ENCODE results near the gene SMPD3. TPM values are rescaled to one million over a fixed set of nuclear protein-coding genes. Genes with fewer than 3 reads are reported as not detected.

SMPD3 gene
- total RNA-seq, 1 experiment from 2014 or later: 1.4 TPM

DNA sequence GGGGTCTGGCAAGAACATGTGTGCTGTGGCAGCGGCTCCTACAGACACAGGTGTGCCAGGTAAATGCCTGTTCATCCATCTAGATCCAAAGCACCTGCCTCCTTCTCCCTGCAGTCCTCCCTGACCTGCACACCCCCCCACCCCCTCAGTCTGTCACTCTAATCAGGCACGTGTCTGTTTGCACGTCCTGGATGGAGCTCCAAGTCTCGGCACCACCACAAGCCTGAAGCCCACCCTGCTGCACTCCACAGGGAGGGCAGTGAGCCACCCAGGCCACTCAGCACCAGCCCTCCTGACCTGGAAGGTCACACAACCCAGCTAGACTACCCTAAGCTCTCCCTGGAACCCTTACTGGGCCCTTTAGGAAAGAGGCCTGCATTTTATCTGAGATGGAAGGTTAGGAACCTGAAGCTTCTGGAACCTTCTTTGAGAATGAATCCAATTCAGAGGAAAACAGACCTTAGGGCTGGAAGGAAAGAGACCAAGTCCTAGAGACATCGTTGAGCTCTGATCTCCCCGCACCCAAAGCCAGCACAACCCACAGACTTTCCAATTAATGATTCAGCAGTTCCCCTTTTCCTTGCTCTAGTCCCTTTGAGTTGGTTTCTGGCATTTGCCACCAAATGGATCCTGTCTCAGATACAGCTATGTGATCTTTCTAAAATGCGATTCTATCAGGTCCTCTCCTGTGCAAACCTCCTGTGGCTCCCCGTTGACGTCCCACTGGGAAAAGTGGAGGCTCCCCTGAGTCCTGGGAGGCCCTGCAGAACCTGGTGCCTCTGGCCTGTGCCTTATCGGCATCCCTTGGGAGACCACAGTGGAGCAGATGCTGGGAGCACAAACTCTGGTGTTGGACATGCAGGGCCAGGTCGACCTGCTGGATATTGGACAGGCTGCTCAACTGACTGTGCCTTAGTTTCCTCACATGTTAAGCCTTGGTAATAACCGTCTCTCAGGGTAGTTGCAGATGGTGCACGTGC, 69.6 kb downstream of the SMPD3 start:
- no peak for TF ChIP-seq ZNF423 (CRISPR knock-in tag; IDR thresholded peaks at IDR 0.05)
- TF ChIP-seq, protein P1, sequence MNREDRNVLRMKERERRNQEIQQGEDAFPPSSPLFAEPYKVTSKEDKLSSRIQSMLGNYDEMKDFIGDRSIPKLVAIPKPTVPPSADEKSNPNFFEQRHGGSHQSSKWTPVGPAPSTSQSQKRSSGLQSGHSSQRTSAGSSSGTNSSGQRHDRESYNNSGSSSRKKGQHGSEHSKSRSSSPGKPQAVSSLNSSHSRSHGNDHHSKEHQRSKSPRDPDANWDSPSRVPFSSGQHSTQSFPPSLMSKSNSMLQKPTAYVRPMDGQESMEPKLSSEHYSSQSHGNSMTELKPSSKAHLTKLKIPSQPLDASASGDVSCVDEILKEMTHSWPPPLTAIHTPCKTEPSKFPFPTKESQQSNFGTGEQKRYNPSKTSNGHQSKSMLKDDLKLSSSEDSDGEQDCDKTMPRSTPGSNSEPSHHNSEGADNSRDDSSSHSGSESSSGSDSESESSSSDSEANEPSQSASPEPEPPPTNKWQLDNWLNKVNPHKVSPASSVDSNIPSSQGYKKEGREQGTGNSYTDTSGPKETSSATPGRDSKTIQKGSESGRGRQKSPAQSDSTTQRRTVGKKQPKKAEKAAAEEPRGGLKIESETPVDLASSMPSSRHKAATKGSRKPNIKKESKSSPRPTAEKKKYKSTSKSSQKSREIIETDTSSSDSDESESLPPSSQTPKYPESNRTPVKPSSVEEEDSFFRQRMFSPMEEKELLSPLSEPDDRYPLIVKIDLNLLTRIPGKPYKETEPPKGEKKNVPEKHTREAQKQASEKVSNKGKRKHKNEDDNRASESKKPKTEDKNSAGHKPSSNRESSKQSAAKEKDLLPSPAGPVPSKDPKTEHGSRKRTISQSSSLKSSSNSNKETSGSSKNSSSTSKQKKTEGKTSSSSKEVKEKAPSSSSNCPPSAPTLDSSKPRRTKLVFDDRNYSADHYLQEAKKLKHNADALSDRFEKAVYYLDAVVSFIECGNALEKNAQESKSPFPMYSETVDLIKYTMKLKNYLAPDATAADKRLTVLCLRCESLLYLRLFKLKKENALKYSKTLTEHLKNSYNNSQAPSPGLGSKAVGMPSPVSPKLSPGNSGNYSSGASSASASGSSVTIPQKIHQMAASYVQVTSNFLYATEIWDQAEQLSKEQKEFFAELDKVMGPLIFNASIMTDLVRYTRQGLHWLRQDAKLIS (CRISPR knock-in tag; IDR thresholded peaks at IDR 0.05; ENCODE audit: borderline replicate concordance): no peak
- no peak for TF ChIP-seq CREM (CRISPR knock-in tag; IDR thresholded peaks at IDR 0.05)
- no peak for TF ChIP-seq EMX1 (CRISPR knock-in tag; IDR thresholded peaks at IDR 0.05)
- TF ChIP-seq, protein P2, sequence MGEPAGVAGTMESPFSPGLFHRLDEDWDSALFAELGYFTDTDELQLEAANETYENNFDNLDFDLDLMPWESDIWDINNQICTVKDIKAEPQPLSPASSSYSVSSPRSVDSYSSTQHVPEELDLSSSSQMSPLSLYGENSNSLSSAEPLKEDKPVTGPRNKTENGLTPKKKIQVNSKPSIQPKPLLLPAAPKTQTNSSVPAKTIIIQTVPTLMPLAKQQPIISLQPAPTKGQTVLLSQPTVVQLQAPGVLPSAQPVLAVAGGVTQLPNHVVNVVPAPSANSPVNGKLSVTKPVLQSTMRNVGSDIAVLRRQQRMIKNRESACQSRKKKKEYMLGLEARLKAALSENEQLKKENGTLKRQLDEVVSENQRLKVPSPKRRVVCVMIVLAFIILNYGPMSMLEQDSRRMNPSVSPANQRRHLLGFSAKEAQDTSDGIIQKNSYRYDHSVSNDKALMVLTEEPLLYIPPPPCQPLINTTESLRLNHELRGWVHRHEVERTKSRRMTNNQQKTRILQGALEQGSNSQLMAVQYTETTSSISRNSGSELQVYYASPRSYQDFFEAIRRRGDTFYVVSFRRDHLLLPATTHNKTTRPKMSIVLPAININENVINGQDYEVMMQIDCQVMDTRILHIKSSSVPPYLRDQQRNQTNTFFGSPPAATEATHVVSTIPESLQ (CRISPR knock-in tag; IDR thresholded peaks at IDR 0.05): no peak
- no peak for TF ChIP-seq JUN (CRISPR knock-in tag; IDR thresholded peaks at IDR 0.05)
- no peak for TF ChIP-seq USF2 (CRISPR knock-in tag; IDR thresholded peaks at IDR 0.05)
- TF ChIP-seq, protein P3, sequence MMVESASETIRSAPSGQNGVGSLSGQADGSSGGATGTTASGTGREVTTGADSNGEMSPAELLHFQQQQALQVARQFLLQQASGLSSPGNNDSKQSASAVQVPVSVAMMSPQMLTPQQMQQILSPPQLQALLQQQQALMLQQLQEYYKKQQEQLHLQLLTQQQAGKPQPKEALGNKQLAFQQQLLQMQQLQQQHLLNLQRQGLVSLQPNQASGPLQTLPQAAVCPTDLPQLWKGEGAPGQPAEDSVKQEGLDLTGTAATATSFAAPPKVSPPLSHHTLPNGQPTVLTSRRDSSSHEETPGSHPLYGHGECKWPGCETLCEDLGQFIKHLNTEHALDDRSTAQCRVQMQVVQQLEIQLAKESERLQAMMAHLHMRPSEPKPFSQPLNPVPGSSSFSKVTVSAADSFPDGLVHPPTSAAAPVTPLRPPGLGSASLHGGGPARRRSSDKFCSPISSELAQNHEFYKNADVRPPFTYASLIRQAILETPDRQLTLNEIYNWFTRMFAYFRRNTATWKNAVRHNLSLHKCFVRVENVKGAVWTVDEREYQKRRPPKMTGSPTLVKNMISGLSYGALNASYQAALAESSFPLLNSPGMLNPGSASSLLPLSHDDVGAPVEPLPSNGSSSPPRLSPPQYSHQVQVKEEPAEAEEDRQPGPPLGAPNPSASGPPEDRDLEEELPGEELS (CRISPR knock-in tag; IDR thresholded peaks at IDR 0.05): no peak
- no peak for TF ChIP-seq ZNF671 (CRISPR knock-in tag; IDR thresholded peaks at IDR 0.05)
- TF ChIP-seq NR3C1 (CRISPR knock-in tag; conservative IDR thresholded peaks at IDR 0.05; ENCODE audit: low read depth): no peak
- no peak for TF ChIP-seq NFYB (CRISPR knock-in tag; conservative IDR thresholded peaks at IDR 0.05; ENCODE audit: low read depth)
- TF ChIP-seq ZNF138 (CRISPR knock-in tag; conservative IDR thresholded peaks at IDR 0.05): no peak
- Mint-ChIP-seq H3K9me3 (no peaks in the 10 kb centered on the region), H3K36me3 (no peaks in the 10 kb centered on the region), H3K4me1 (peaks cover 8% of the 10 kb centered on the region), H3K27me3 (ENCODE audit: low read depth) (no peaks in the 10 kb centered on the region), H3K4me3 (no peak overlapping the region), H3K27ac (no peak overlapping the region)
- POLR2A ChIA-PET: no interaction called here
- CTCF ChIA-PET: interaction anchor here (0.7 to 2.0 kb wide), 8 partner anchors 12 to 109 kb away, joined by 3 to 13 read pairs (median 5); no protein-coding TSS in a partner anchor
- DNase-seq (ENCODE audit: low spot score) (no peak), ATAC-seq (no peak)

GRCh38 chr16:68377667-68378393, 70.5 kb downstream of the SMPD3 start:
- no peak overlapping the region for H3K27ac Mint-ChIP-seq
- H3K4me3 Mint-ChIP-seq: no peak overlapping the region
- ATAC-seq (no peak), DNase-seq (ENCODE audit: low spot score) (no peak)
- TF ChIP-seq TEAD4 (CRISPR knock-in tag; IDR thresholded peaks at IDR 0.05) (no peak), ZNF138 (CRISPR knock-in tag; conservative IDR thresholded peaks at IDR 0.05) (no peak), TEAD1 (CRISPR knock-in tag; IDR thresholded peaks at IDR 0.05) (no peak), ESRRA (CRISPR knock-in tag; IDR thresholded peaks at IDR 0.05; ENCODE audit: borderline replicate concordance) (no peak)
- TF ChIP-seq, protein P4, sequence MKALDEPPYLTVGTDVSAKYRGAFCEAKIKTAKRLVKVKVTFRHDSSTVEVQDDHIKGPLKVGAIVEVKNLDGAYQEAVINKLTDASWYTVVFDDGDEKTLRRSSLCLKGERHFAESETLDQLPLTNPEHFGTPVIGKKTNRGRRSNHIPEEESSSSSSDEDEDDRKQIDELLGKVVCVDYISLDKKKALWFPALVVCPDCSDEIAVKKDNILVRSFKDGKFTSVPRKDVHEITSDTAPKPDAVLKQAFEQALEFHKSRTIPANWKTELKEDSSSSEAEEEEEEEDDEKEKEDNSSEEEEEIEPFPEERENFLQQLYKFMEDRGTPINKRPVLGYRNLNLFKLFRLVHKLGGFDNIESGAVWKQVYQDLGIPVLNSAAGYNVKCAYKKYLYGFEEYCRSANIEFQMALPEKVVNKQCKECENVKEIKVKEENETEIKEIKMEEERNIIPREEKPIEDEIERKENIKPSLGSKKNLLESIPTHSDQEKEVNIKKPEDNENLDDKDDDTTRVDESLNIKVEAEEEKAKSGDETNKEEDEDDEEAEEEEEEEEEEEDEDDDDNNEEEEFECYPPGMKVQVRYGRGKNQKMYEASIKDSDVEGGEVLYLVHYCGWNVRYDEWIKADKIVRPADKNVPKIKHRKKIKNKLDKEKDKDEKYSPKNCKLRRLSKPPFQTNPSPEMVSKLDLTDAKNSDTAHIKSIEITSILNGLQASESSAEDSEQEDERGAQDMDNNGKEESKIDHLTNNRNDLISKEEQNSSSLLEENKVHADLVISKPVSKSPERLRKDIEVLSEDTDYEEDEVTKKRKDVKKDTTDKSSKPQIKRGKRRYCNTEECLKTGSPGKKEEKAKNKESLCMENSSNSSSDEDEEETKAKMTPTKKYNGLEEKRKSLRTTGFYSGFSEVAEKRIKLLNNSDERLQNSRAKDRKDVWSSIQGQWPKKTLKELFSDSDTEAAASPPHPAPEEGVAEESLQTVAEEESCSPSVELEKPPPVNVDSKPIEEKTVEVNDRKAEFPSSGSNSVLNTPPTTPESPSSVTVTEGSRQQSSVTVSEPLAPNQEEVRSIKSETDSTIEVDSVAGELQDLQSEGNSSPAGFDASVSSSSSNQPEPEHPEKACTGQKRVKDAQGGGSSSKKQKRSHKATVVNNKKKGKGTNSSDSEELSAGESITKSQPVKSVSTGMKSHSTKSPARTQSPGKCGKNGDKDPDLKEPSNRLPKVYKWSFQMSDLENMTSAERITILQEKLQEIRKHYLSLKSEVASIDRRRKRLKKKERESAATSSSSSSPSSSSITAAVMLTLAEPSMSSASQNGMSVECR (CRISPR knock-in tag; IDR thresholded peaks at IDR 0.05; ENCODE audit: borderline replicate concordance): no peak
- CTCF ChIA-PET: interaction anchor here (0.7 to 2.0 kb wide), 6 partner anchors 11 to 110 kb away, joined by 3 to 13 read pairs (median 5); no protein-coding TSS in a partner anchor
- H3K9me3 Mint-ChIP-seq: no peaks in the 10 kb centered on the region
- no peaks in the 10 kb centered on the region for H3K27me3 Mint-ChIP-seq (ENCODE audit: low read depth)
- POLR2A ChIA-PET: no interaction called here
- H3K36me3 Mint-ChIP-seq: no peaks in the 10 kb centered on the region
- peaks cover 4% of the 10 kb centered on the region; the same call in 1 of the 2 replicates for H3K4me1 Mint-ChIP-seq

Data from WTC11 (cell line).